Sciatic nerve (tissue), 2 donors: ENCODE data around the gene REXO5. TPM values are rescaled to one million over a fixed set of nuclear protein-coding genes. Genes with fewer than 3 reads are reported as not detected.
"Not testable (repeated sequence)": the region's sequence is repeated elsewhere in the genome, so short reads cannot be mapped to it uniquely, and the experiment has no call there.

Source experiments
- ATAC-seq: fragments of 200-7000 bp; cut with Tn5 transposase; one replicate; pipeline ENCODE4 v1.9.1; 2020; ENCODE audit warnings: mild to moderate bottlenecking, moderate library complexity
- DNase-seq: peaks from one replicate; pipeline ENCODE4 v3.0.0-alpha.2; 2020; ENCODE audit warnings: low spot score
- intact Hi-C: fragments of 100-400 bp; cut with DNase I; formaldehyde crosslinking; loops from one replicate; pipeline ENCODE4 v1.14.2; 2022
- total RNA-seq: library from RNA; stranded (reverse); fragmentation: NEBNext Ultra II Directional; extraction: Animal tissue kit (Norgen Biotek cat#: 25700); gene quantifications from one replicate; pipeline ENCODE4 v1.2.1, GENCODE V29; 2021
- donor health status: DM: no; HTN: no; CAD: no.
- donor health status: DM: no; HTN: no; CAD: no.

REXO5 gene, protein sequence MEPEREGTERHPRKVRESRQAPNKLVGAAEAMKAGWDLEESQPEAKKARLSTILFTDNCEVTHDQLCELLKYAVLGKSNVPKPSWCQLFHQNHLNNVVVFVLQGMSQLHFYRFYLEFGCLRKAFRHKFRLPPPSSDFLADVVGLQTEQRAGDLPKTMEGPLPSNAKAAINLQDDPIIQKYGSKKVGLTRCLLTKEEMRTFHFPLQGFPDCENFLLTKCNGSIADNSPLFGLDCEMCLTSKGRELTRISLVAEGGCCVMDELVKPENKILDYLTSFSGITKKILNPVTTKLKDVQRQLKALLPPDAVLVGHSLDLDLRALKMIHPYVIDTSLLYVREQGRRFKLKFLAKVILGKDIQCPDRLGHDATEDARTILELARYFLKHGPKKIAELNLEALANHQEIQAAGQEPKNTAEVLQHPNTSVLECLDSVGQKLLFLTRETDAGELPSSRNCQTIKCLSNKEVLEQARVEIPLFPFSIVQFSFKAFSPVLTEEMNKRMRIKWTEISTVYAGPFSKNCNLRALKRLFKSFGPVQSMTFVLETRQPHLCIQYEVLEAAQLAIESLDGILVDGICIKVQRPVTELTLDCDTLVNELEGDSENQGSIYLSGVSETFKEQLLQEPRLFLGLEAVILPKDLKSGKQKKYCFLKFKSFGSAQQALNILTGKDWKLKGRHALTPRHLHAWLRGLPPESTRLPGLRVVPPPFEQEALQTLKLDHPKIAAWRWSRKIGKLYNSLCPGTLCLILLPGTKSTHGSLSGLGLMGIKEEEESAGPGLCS
- 2.5 TPM for total RNA-seq

DNA sequence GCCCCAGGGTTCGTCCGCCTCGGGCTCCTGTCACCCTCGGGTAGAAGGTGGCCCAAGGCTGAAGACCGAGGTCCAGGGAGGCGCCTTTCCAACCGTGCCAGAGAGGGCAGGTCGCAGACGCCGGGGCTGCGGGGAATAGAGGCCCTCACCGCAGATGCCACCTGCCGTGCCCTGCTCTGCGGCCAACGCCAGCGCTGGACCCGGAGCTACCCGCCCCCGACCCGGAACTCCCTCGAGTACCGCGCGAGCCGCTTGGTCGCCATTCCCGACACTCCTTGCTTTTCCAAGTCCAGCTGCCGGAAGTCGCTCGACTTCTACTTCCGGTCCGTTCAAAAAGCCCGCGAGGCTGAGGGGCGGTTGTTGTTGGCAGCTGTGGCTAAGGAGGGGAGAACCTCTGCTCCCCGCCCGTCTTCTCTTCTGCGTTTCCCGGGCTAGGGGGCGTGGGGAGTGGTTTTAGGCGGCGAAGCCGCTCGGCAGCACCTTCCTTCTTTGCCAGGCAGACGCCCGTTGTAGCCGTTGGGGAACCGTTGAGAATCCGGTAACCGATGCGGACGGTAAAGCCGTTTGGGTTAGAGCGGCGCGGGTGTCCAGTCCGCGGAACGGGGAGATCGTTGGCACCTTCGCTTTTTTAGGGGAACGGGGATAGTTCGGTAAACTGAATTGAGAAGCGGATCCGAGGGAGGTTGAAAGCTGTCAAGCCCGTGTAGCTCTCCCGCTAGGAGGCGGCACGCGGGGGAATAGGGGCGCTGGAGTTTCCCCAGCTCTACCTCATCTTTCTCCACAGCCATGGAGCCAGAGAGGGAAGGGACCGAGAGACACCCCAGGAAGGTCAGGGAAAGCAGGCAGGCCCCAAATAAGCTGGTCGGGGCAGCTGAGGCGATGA is at the start of gene REXO5, which contains the start of gene ERI2:
Gene REXO5 (plus strand): TSS at position 360 of the 883 bp plus-strand sequence. CDS start 427 bp downstream, at position 787.
Gene ERI2 (minus strand): TSS at position 305 of the 883 bp plus-strand sequence. CDS start 42 bp downstream, at position 263.
- ATAC-seq (peak; percentile 98), DNase-seq (peak; percentile 92)
- intact Hi-C loops, result no loop called here

DNA sequence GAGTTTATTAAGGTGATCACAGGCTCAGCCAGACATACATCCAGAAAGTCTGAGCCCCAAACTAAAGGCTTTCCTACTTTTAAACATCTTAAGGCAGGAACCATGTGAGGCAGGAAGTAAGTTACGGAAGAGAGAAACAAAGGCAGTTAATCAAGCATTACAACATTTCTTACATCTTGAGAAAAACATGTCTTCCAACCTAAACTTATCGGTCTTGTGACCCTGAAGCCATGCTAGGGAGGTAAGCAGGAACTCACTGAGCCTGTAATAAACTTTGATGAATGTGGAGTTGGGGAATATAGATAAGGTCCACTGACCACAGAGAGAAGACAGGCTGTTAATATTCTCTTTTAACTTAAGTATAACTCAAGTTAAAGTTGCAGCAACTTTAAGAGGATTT is 46.0 kb upstream of the REXO5 start:
- ATAC-seq (no peak), DNase-seq (no peak)
- intact Hi-C loops, result no loop called here

- ATAC-seq, result no peak
- no peak for DNase-seq
- intact Hi-C loops, result no loop called here
Measured at GRCh38 chr16:20761175-20761574, 45.2 kb upstream of the REXO5 start.

DNA sequence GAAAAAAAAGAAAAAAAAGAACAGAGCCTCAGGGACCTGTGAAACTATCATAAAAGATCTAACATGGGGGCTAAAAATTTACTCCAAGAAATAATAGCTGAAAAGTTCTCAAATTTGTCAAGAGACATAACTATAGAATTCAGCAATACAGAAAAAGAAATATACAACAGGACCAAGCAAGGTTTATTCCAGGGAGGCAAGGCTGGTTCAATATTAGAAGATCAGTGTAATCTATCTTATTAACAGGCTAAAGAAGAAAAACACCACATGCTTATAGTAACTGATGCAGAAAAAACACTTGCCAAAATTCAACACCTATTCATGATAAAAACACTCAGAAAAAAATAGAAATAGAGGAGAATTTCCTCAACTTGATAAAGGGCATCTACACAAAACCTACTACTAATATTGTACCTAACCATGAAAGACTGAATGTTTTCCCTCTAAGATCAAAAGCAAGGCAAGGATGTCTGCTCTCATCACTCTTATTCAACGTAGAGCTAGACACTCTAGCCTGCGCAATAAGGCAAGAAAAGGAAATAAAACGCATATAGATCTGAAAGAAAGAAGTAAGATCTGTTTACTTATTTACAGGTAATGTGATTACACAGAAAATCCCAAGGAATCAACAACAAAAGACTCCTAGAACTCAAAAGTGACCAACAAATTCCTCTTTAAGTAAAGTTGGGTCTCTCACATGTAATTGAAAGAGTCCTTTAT is 43.8 kb upstream of the REXO5 start:
- no peak for ATAC-seq
- intact Hi-C loops, result no loop called here

DNA sequence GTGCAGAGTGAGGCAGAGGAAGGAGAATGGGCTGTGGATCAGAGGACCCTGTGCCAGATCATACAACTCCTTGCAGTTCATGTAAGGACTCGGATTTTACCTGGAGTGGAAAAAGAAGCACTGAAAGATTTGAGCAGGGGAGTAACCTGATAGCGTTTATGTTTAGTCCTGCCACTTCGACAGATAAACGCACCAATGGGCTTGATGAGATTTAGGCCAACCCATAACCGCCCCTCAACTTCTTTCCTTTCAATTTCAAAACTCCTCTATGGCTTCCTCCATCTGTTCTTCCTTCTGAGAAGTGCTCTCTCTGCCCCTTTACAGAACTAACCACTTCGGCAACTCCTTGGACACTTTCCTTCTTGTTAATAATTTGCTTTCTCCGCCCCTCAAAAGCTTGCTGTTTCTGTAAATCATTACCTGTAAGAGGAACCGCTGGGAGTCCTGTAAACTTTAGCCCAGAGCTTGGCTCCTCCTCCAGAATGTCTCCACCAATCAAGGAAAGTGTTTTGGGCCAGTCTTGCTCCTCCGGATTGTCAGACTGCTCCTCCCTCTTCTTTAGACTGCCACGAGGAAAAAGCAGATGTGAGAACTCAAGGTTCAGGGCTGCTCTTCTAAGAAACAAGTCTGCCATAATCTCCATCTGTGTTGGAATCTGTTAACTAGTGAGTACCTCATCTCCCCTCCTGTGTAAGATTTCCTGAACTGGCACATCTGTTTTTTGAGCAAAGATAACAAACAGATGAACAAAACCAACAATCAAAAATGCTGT is 42.7 kb upstream of the REXO5 start, which contains the start of gene ACSM3:
Gene ACSM3 (plus strand): TSS at position 554 of the 772 bp plus-strand sequence. CDS start 6,021 bp downstream, outside the sequence.
- intact Hi-C loops, result no loop called here
- DNase-seq, result no peak
- peak; percentile 97 for ATAC-seq

More for the DNA sequence above, 43.8 kb upstream of the REXO5 start:
- DNase-seq, result no peak

DNA sequence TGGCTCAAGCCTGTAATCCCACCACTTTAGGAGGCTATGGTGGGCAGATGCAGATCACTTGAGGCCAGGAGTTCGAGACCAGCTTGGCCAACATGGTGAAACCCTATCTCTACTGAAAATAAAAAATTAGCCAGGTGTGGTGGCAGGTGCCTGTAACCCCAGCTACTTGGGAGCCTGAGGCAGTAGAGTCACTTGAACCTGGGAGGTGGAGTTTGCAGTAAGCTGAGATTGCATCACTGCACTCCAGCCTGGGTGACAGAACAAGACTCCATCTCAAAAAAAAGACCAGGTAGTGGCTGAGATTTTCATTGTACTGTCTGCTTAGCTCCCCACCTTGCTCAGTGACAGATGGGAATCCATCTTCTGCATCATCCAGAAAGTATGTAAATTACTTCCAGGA is 41.9 kb upstream of the REXO5 start:
- ATAC-seq, DNase-seq, intact Hi-C loops: not testable (repeated sequence)

GRCh38 chr16:20765732-20766131 is 40.6 kb upstream of the REXO5 start:
- ATAC-seq, result no peak
- intact Hi-C loops, result no loop called here

GRCh38 chr16:20766294-20766693 is 40.0 kb upstream of the REXO5 start:
- intact Hi-C loops, result no loop called here
- ATAC-seq (no peak), DNase-seq (no peak)

More at GRCh38 chr16:20765732-20766131, 40.6 kb upstream of the REXO5 start:
- DNase-seq, result no peak

DNA sequence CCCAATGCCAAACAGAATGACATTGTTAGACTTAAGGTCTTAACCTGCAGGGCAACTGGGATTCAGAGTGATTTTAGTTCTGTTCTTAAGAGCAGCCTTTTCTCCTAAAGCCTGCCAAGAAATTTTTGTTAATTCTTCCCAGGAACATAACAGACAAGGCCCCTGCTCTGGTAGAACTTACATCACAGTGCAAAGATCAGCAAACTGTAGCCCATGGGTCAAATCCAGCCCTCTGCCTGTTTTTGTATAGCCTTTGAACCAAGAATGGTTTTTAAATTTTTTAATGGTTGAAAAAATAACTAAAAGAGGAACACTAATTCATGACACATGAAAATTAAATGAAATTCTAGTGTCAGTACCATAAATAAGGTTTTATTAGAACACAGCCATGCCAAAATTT is 38.8 kb upstream of the REXO5 start:
- no peak for ATAC-seq
- intact Hi-C loops, result no loop called here
- no peak for DNase-seq

GRCh38 chr16:20768121-20768520 is 38.2 kb upstream of the REXO5 start:
- ATAC-seq, result no peak
- intact Hi-C loops, result no loop called here
- DNase-seq, result no peak

DNA sequence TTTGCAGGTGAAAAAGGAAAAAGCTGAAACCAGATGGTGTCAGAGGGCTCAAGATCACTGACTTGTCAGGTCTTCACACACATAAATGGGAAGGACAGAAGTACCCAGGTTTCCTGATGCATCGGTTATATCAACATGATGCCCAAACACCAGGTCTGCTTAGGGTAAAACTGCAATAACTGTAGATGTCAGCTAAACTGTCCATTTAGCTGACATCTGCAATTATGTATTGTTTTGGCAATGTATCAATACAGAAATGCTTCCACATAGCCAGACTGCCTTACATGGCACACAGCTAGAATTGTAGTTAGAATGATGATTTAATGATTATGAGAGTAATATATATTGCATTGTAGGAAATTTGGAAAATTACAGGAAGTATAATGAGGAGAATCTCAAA is 37.5 kb upstream of the REXO5 start:
- intact Hi-C loops, result no loop called here
- DNase-seq, result no peak

DNA sequence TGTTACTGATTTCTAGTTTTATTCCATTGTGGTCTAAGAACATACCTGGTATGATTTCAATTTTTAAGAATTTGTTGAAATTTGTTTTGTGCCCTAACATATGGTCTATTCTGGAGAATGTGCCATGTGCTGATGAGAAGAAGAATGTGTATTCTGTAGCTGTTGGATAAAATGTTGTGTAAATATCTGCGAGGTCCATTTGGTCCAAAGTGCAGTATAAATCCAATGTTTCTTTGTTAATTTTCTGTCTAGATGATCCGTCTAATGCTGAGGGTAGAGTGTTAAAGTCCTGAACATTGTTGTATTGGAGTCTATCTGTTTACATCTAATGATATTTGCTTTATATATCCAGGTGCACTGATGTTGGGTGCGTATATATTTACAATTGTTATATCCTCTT is 32.6 kb upstream of the REXO5 start:
- ATAC-seq, result no peak
- DNase-seq, result no peak
- intact Hi-C loops, result no loop called here

More for the DNA sequence above, 37.5 kb upstream of the REXO5 start:
- no peak for ATAC-seq

- ATAC-seq (no peak), DNase-seq (peak; percentile 62)
- intact Hi-C loops, result no loop called here
Measured at GRCh38 chr16:20774703-20775362, 31.5 kb upstream of the REXO5 start.

GRCh38 chr16:20781697-20782096 is 24.6 kb upstream of the REXO5 start:
- intact Hi-C loops, result no loop called here
- no peak for ATAC-seq
- DNase-seq, result no peak

DNA sequence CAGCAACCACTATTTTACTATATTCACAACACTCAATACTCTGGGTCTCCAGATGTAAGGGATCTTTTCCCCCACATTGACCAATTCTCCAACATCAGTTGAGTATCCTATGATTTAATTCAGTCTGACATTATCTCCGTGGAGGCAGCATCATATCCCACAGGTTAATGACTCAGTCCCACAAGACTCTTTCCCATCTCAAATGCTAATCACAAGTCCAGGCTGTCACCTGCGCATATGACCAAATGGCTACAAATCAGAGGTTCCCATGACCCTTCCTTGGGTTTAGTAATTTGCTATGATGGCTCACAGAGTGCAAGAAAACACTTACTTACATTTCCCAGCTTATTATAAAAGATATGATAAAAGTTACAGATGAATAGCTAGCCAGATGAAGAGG is 23.9 kb upstream of the REXO5 start:
- DNase-seq, result no peak
- no peak for ATAC-seq
- intact Hi-C loops, result no loop called here

- DNase-seq, result no peak
- no peak for ATAC-seq
- intact Hi-C loops, result no loop called here
Measured at GRCh38 chr16:20784204-20784603, 22.1 kb upstream of the REXO5 start.

- ATAC-seq (no peak), DNase-seq (no peak)
- intact Hi-C loops, result no loop called here
Measured at GRCh38 chr16:20789130-20789529, 17.2 kb upstream of the REXO5 start.
